SU-DHL-6 (cell line): ENCODE data around the gene USP31.

Source experiments
- H2AFZ ChIP-seq: fragments of 200-600 bp; sonication (generic); 2 replicates; pipeline ENCODE4 v1.6.1; 2014; ENCODE audit warnings: low read depth, mild to moderate bottlenecking, moderate library complexity, mixed read lengths, antibody characterized with exemption, low read length; ENCODE audit not compliant: severe bottlenecking
- H3F3A ChIP-seq: fragments of 200-600 bp; shearing (Covaris generic); 2 replicates; pipeline ENCODE4 v1.6.0; 2016; ENCODE audit warnings: antibody characterized with exemption, mild to moderate bottlenecking; ENCODE audit not compliant: insufficient read depth
- H3K27ac ChIP-seq: fragments of 200-600 bp; sonication (generic); 2 replicates; pipeline ENCODE4 v1.5.1; 2016; ENCODE audit warnings: low read depth, mild to moderate bottlenecking, low read length, moderate library complexity, mixed read lengths
- H3K27me3 ChIP-seq: fragments of 200-600 bp; sonication (generic), shearing (Covaris generic); 2 replicates; pipeline ENCODE4 v1.6.0; 2014; ENCODE audit warnings: mild to moderate bottlenecking, low read length
- H3K36me3 ChIP-seq: fragments of 200-600 bp; sonication (generic); 2 replicates; pipeline ENCODE4 v1.6.1; 2014; ENCODE audit warnings: mild to moderate bottlenecking, low read length, mixed read lengths
- H3K4me2 ChIP-seq: fragments of 300-600, 200-600 bp; shearing (Covaris generic), sonication (generic); 2 replicates; pipeline ENCODE4 v1.6.0; 2014; ENCODE audit warnings: low read length, low read depth, mild to moderate bottlenecking; ENCODE audit not compliant: poor library complexity, severe bottlenecking
- H3K4me3 ChIP-seq: fragments of 200-600 bp; sonication (generic); 2 replicates; pipeline ENCODE4 v1.5.1; 2014; ENCODE audit warnings: antibody characterized with exemption, low read length, mild to moderate bottlenecking, mixed read lengths; ENCODE audit not compliant: insufficient read depth, poor library complexity, severe bottlenecking
- H3K79me2 ChIP-seq: fragments of 200-600 bp; sonication (generic); 2 replicates; pipeline ENCODE4 v1.6.1; 2014; ENCODE audit warnings: mild to moderate bottlenecking, low read length, moderate library complexity; ENCODE audit not compliant: insufficient read depth
- H3K9ac ChIP-seq: fragments of 200-600 bp; sonication (generic); 2 replicates; pipeline ENCODE4 v1.7.0; 2014; ENCODE audit warnings: mild to moderate bottlenecking, low read length
- H3K9me2 ChIP-seq: fragments of 200-600 bp; sonication (generic); replicated peaks from 2 replicates; pipeline ENCODE4 v1.6.1; 2014; ENCODE audit warnings: low read length; ENCODE audit not compliant: insufficient read depth
- H3K9me3 ChIP-seq: fragments of 200-600 bp; sonication (generic); 2 replicates; pipeline ENCODE4 v1.6.1; 2014; ENCODE audit warnings: low read length, mixed read lengths; ENCODE audit not compliant: insufficient read depth
- H4K20me1 ChIP-seq: fragments of 200-600 bp; sonication (generic); 2 replicates; pipeline ENCODE4 v1.6.1; 2014; ENCODE audit warnings: low read depth, mild to moderate bottlenecking, antibody characterized with exemption, low read length, moderate library complexity, mixed read lengths
- CTCF ChIP-seq: fragments of 200-600 bp; sonication (generic); IDR thresholded peaks from one replicate; pipeline ENCODE4 v1.5.1; 2017; ENCODE audit warnings: antibody characterized with exemption, mild to moderate bottlenecking, low read length, moderate library complexity; ENCODE audit not compliant: insufficient read depth, poor library complexity, severe bottlenecking
- EZH2phosphoT487 ChIP-seq: fragments of 200-600 bp; sonication (generic), shearing (Covaris generic); conservative IDR thresholded peaks from 2 replicates; pipeline ENCODE4 v1.6.1; 2018; ENCODE audit warnings: mild to moderate bottlenecking, antibody characterized with exemption, low read length, moderate library complexity, mixed read lengths

USP31 gene

GRCh38 chr16:23035240-23035639, 114.0 kb downstream of the USP31 start:
- Histone ChIP-seq H3K79me2 (no peaks in the 10 kb centered on the region), H2AFZ (no peak overlapping the region), H3K27me3 (no peaks in the 10 kb centered on the region), H3K9me3 (peaks cover 5% of the 10 kb centered on the region; the same call in 1 of the 2 replicates), H3K36me3 (no peaks in the 10 kb centered on the region), H4K20me1 (no peaks in the 10 kb centered on the region), H3K27ac (no peak overlapping the region), H3K9me2 (no peaks in the 10 kb centered on the region), H3K4me2 (no peak overlapping the region), H3F3A (no peaks in the 10 kb centered on the region), H3K9ac (no peak overlapping the region), H3K4me3 (no peak overlapping the region)
- TF ChIP-seq CTCF: no peak
- no peak for TF ChIP-seq EZH2phosphoT487

GRCh38 chr16:23031508-23032098, 117.6 kb downstream of the USP31 start:
- H4K20me1 ChIP-seq: no peaks in the 10 kb centered on the region
- no peak overlapping the region for H3K4me2 ChIP-seq
- no peak for TF ChIP-seq EZH2phosphoT487
- TF ChIP-seq CTCF: no peak
- H3K4me3 ChIP-seq: no peak overlapping the region
- no peak overlapping the region for H2AFZ ChIP-seq
- peaks cover 5% of the 10 kb centered on the region; the same call in 1 of the 2 replicates for H3K9me3 ChIP-seq
- H3K9ac ChIP-seq: no peak overlapping the region
- H3K9me2 ChIP-seq: no peaks in the 10 kb centered on the region
- no peaks in the 10 kb centered on the region for H3K27me3 ChIP-seq
- no peaks in the 10 kb centered on the region for H3K36me3 ChIP-seq
- no peaks in the 10 kb centered on the region for H3K79me2 ChIP-seq
- no peaks in the 10 kb centered on the region for H3F3A ChIP-seq
- no peak overlapping the region for H3K27ac ChIP-seq

- H3K79me2 ChIP-seq: no peaks in the 10 kb centered on the region
- H3K9me3 ChIP-seq: peaks cover 5% of the 10 kb centered on the region; the same call in 1 of the 2 replicates
- TF ChIP-seq CTCF (no peak), EZH2phosphoT487 (no peak)
- H3K27ac ChIP-seq: no peak overlapping the region
- H3K9me2 ChIP-seq: no peaks in the 10 kb centered on the region
- H3K27me3 ChIP-seq: no peaks in the 10 kb centered on the region
- no peak overlapping the region for H2AFZ ChIP-seq
- H3K4me2 ChIP-seq: no peak overlapping the region
- no peaks in the 10 kb centered on the region for H3F3A ChIP-seq
- no peaks in the 10 kb centered on the region for H3K36me3 ChIP-seq
- H3K9ac ChIP-seq: no peak overlapping the region
- H3K4me3 ChIP-seq: no peak overlapping the region
- H4K20me1 ChIP-seq: no peaks in the 10 kb centered on the region
Observed at GRCh38 chr16:23029733-23030420, 119.4 kb downstream of the USP31 start.
